Measurements from ENCODE around the gene ADAMTS9.

The ADAMTS9 gene

DNA sequence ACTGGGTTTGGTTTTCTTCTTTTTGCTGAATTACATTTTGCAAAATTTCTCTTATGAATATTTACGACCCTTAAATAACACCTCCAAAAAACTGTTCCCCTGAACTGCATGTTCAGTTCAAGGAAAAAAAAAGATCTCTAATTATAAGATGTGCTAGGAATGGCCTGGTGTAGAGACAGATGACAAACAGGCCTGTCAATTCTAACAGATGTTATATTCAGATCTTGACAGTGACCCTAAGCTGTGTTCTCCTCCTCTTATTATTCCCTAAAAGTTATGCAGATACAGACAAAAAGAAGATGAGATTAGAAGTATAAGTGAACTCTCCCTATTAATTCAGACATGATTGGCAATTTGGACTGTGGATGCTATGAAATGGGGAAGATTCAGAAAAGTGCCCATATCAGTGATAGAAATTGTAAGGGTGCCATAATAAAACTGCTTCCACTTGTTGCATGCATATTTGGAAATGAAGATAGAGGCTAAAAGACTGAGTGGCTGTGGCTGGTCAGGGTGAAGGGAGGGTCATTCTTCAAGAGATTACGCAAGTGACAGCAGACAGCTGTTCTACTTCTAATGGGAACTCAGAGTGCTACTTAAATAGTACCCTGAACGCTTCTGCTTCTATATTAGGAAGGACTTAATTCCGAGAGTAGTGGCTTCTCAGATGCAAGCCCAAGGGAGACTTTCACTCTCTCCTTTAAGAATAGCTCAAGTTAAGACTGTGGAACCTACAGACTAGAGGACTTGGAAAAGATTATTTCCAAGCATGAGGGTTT lies 75.5 kb downstream of the ADAMTS9 start:
- DNase-seq = no peak

DNA sequence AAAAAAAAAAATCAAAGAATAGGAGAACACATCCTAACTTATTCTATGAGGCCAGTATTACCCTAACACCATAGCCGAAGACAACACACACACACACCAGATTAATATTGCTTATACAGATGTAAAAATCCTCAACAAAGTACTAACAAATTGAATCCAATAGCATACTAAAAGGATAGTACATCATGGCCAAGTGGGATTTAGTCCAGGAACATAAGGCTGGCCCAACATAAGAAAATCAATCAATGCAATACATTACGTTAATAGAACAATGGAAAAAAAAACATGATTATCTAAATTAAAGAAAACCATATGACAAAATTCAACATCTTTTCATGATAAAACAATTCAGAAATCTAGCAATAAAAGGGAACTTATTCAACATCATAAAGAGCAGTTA lies 79.1 kb downstream of the ADAMTS9 start:
- DNase-seq = no peak

DNA sequence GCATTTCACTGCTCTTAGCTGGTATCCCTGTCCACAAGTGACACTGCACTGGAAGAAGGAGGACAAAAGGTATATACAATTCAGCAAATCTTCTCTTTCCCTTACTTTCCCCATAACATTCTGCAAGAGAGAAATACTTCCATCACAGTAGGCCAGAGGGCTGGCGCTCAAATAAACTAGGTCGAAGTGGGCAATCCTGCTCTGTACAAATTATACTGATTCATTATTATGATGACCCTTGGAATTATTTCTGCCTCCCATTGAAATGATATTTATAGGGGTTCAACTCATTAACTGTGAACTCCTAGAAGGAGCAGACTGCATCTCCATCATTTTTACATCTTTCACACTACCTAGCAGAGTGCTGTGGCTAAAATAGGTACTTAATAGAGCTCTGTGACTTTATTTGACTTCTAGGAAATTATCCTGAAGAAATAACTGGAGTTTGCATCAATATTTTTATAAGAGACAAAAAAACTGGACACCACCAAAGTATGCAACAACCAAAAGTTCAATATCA lies 80.7 kb downstream of the ADAMTS9 start:
- no peak for DNase-seq

DNA sequence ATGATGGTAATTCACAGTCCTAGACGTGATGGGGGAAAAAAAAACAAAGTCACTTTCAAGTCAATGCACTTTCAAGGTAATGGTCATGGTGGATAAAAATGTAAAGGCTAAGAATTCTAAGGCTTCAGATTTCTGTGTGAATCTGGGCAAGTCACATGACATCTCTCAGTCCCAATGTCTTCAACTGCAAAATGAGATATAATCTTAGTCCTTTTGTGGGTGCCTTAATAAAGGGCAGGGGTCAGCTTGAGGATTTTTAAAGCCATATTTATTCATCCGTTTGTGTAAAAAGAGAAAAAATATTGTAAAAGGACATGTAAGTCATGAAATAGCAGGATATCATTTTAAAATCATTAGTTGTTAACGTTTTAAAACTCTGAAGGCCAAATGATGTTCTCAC lies 83.5 kb downstream of the ADAMTS9 start:
- DNase-seq = no peak

DNA sequence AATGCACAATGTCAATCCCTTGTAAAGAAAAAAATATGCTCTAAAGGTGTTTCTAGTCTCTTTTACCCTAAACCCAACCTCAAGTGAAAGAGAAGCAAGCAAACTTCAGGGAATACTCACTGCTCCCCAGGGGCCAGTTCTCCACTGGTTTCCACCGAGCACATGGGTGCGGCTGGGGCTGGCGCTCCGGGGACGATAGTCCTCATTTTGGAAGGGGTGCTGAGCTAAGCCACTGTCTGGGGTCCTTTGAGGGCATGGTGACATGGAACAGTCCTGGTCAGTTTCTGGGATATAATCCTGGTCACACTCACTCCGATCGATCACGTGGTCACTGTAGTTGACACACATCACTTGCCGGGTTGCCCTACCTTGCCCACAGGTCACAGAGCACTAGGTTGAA lies 86.0 kb downstream of the ADAMTS9 start:
- DNase-seq = no peak

DNA sequence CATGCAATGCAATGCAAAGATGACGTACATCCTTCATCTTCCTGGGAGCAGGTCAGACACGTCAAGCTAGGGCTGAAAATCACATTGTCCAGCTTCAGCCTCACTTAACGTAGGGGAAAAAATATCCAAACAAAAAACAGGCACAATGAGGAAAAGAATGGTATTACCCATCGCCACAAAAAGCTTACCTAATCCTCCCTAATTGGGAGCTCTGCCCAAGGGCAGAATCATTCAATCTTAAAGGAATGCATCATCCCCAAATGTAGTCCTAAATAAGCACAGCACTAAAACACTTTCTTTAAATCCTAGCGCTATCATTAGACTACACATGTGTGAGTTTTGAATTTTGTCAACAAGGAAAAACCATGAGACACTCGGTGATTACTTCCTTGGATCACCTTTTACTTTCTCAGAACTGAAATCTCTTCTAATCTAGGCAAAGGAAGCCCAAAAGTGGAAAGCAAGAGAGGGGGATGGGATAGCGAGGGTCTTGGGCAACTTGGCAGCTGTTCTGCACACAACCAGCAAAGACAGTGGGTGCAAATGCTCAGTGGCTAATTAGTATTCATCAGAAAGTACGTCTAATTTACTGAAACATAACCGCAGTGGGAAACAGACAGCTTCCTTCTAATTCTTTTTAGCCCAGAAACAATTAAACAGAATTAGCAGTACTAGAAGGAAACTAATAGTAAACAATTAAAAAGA lies 87.4 kb downstream of the ADAMTS9 start:
- DNase-seq = no peak

DNA sequence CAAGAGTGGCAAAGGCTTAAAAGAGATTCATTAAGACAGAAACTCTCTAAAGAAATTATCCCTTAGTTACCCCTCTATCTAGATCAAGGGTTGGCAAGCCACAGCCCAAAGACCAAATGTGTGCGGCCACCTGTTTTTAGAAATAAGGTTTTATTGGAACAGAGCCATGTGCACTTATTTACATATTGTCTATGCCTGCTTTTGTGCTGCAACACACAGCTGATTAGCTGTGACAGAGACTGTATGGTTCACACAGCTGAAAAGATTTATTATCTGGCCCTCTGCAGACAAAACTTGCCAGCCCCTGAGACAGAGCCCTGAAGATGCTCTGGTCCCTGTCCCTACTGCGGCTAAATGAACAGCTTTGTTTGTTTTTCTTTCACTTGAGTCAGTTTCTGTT lies 88.1 kb downstream of the ADAMTS9 start:
- DNase-seq = no peak

DNA sequence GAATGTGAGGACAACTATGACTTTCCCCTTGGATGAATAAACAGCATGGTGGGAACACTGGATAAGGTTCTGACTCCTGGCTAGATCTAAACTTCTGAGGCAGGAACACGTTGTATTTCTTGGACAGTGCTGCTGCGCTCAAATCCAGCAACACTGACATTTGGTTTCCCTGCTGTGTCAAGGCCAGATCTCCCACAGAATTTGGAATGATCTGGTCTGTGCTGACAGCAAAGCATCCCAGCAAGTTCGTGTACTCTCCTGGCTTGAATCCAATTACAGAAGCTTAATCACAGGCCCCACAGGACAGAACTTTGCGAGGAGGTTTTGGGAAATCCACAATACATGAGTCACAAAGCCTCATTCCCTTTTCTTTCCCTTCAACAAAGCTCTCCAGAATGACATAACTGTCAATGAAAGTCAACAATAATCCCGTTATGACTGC lies 92.5 kb downstream of the ADAMTS9 start:
- no peak for DNase-seq

DNA sequence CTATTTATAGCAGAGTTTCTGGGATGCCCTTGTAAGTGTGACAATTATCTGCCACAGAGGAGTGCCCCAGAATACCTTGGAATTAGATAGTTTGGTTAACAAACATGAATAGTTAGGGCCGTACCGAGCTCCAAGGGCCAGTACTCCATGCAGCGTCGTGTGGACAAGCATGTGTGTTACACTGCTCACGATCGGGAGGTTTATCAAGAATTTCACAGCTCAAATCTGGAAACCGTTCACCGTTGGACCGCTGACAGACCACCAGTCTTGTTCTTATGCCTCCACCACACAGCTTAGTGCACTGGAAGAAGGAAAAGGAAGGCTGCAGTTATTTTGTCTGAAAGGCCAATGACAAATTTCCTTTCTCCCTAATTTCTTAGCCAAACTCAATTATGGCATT lies 93.7 kb downstream of the ADAMTS9 start:
- DNase-seq = no peak

DNA sequence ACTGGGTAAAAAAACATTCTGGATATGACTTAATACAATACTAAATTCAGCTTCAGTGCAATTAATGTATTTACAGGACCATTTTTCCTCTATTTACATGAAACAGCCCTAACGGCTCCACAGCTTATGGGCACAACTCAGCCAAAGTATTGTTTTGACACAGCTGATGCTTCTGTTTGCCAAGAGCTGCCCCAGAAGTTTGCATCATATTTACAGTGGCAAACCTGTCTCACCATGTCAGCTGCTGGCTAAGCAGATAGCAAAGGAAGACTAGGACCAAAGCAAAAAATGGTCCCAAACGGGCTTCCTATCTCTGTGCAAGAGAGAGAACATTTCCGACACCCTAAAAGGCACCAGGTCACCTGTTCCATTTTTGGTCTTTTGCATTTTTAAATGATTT lies 94.5 kb downstream of the ADAMTS9 start:
- no peak for DNase-seq

DNA sequence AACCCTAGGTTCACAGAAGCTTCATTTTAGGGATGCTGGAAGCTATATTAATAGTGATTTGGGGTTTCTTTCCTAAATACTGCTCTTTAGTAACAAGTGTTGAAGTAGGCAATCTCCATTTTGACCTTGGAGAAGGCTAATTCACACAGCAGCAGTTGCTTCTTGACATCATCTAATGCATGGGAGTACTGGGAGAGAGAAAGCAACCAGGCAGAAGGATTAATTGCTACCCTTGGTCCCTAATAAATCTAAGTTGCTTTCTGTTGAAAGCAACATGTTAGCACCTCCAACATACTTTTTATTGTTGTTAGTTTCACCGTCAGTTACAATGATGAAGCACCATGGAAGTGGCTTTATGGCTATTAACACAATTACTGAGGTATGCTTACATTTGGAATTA lies 96.2 kb downstream of the ADAMTS9 start:
- DNase-seq = no peak

DNA sequence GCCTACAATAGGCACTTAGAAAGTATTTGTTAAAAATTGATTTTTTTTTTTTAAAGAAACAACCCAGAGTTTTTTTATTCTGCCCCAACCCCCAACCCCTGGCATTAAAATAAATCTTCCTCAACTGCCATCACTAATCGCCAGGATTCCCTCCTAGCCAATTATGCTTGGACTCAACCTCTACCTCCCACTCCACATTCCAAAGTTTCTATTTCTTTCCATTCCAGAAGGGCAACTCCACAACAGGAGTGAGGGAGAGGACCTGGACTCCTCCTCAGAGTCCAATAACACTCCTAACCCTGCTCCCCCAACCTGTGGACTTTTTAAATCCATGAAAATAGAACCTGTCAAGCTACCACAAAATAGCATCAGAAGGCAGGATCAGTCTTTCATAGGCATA lies 99.4 kb downstream of the ADAMTS9 start:
- no peak for DNase-seq

DNA sequence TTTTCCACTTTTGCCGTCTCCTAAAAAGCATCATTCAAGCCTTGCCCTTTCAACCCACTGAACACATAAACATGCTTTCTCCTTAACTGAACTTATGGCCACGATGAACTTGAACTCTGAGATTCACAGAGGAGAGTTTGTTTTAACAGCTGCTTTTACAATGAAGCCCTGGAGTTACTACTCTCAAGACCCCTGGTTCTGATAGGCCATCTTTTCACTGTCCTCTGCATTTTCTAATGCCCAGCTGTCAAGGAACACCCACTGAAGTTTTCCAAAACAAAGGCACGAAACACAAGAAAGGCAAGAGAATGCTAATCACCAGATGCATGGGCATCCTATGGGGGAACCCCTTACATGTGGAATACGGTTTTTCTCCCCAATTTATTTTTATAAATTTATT lies 100.8 kb downstream of the ADAMTS9 start:
- no peak for DNase-seq

DNA sequence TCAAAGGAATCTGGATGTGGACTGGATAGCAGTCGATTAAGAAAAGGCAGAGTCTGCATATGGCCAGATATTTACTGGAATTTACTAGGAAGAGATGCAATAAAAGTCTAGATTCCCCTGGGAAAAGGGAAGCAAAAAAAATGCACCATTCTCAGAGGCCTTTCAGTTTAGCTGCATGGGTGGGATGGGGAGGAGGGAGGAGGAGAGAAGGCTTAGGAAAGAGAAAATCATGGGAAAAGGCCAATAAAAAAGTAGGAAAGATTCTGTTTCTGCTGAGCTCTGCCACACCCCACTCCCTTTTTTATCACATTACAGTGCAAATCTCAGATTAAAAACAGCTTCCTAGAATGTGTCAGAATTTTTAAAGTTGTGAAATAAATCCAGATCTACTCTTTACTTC lies 103.6 kb downstream of the ADAMTS9 start:
- DNase-seq = no peak

DNA sequence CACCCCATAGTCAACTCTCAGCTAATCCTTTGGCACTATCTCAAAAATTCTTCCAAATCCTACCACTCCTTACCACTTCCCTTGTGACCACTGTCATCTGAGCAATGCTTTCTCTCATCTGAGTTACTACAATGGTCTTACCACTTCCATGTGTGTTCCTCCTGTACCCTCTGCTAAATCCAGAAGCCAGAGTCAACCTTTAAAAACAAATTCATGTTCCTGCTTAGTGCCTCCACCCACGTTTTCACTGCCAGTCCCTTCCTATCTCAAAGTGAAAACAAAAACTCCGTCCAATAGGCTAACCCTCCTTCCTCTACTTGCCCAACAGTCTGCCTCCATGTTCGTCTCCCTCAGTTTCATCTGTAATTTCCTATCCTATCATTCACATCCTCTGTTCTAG lies 109.0 kb downstream of the ADAMTS9 start:
- no peak for DNase-seq

DNA sequence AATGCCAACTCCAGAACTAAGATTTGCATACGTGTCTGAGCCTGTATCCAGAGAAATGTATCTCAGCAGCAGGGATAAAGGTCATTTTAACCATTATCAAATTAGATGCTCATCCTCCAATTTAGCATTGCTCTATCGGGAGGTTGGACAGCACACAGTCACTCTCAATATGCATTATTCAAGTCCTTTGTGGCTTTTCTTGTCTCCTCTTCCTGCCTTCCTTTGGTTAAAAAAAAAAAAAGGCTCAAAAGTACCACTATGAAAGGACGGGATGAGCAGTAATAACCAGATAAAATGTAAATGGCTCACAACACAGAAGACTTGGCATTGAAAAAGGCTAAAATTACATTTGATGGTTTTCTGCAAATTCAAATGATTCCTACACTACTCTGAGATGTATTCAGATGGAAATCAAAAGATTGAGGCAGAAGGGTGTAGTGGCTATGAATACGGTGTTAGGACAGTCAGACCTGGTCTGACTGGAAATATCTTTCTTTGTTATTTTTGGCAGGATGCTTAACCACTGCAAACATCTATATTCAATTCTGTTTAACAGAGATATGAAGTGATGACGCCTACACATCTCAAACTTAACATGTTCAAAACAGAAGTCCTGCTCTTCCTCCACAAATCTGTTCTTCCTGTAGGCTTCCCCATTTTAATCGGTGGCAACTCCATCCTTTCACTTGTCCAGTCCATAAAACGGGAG lies 109.6 kb downstream of the ADAMTS9 start:
- no peak for DNase-seq

DNA sequence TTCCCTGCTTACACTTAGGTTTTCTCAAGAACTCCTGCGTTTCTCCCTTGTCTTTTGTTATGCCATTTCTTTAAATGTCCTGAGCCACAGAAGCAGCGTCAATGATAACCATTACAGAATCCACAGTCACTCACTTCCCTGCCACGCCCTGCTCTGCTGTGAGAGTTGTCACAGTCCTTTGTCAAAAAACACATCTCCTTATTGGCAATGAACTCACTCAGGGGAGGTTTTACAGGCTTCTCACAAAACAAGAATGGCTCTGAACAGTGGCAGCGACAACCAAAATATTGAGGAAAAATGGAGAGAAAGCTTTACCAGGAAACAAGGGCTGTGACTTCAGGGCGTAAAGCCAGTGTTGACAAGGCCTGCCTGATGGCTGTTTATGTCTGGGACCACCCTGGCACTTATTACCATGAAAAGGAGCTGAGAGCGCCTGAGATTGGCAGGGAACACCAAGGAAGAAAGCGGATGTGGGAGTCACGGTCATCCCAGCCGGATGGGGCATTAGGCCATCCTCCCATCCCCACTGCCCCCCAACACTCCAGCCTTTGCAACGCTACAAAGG lies 111.5 kb downstream of the ADAMTS9 start:
- DNase-seq = no peak

DNA sequence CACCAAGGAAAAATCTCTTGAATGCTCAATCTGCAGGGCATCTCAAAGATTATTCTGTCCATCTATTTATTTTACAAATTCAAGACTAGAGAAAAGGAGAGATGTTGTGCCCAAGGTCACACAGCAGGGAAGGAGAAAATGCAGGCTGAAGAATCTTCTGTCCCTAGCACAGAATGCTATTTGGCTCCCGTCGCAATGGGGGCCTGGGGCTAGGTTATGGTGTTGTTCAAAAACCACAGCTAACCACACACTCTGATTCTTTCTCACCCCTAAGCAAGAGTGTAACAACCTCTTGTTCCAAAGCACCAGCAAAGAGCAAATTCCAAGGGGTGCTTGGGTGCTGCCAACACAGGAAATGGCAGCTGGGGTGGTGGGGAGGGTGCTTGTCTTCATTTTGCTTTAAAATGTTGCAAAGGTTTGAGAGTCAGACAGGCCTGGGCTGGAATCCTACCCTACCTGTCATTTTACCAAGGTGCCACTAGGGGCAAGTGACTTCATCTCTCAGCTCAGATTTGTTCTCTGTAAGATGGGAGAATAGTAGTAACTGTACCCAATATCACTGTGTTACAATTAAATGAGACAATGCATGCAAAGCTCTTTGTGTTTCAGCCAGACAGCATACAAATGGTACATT lies 112.5 kb downstream of the ADAMTS9 start:
- peak in 1 of 2 experiments; percentile 6 for DNase-seq

DNA sequence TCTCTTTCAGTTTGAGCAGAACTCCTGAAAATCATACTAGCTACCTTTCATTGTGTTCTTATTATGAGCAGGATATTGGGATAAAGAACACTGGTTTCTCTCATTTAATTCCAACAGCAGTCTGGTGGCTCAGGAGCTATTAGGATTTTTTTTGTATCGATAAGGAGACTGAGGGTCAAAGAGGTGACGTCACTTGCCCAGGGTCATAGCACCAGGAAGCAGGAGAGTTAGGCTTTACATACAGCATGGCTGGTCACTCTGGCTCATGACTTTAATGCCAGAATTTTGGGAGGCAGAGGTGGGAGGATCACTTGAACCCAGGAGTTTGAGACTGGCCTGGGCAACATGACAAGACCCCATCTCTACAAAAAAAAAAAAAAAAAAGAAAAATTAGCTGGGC lies 113.6 kb downstream of the ADAMTS9 start:
- DNase-seq = no peak

DNA sequence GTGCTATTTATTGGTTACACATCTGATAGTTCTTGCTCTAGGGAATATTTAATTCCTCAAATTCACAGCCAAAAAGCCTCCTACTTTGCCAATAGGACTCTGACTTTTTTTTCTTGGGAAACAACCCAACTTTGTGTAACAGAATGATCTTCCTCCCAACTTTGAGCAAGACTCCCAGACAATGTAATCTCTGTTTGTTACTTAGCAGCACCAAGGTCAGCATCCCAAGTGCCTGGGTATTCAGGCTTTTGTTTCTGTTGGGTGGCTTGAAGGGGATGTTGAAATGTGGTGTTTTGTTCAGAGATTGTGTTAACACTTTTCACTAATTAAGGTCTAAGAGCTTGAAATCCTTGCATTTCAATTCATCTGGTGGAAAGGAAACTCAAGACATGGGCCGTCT lies 115.8 kb downstream of the ADAMTS9 start:
- DNase-seq = no peak

DNA sequence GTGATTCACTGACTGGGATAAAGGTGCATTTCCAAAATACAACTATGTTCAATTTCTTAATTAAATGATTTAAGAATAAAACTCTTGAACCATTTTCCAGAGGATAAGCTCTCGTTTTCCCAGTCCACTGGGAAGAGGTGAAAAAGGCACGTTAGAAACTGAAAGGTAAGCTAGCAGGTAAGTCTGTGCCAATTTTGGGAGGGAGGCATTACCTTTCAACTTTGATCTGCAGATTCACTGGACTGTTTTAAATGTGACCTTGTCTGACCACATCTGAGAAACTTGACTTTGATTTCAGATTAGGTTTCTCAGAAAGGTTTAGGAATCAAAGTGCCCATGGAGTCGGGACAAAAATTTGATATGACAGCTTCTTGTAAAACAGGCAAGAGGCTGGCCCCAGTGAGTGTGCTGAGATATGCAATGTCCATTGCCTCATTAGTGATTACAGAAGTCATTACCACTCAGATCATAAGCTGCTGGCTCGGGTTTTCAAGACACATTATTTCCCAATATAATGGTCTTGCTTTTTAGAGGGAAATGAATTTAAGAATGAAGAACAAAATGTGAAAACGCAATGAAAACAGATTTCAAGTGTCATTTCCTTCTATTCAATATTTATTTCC lies 118.8 kb downstream of the ADAMTS9 start:
- DNase-seq = no peak

DNA sequence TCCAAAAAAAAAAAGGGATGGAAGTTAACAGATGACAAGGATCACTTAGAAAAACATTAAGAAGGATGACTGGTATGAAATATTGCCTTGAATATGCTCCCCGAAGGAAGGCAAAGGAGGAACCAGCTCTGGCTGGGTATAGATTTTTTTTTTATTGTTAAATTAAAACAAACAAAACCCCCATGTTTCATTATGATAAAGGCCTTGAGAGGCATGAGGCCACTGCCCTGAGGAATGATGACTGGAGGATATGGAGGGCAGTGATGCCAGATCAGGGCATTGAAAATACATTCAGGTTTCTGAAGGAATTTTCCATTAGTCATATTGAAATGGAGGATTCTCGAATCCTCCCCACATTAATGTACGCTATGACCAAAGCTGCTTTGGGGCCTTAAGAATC lies 120.9 kb downstream of the ADAMTS9 start:
- DNase-seq = no peak

Data from SW 1271 (cell line).